Amygdala (tissue), 56 donors: ENCODE data around the gene SEMA4C.

ENCODE experiments used
- DNase-seq, 56 donors: peaks; one replicate each; lab custom pipeline; 2025; lab: John Stamatoyannopoulos, UW

Gene SEMA4C

GRCh38 chr2:96828436-96828835 lies 41.4 kb downstream of the SEMA4C start:
- no peak for DNase-seq

GRCh38 chr2:96826546-96827278 lies 43.2 kb downstream of the SEMA4C start:
- DNase-seq = no peak

GRCh38 chr2:96825057-96825456 lies 44.8 kb downstream of the SEMA4C start:
- DNase-seq = no peak

- DNase-seq = no peak
Measured at GRCh38 chr2:96824079-96824870, 45.6 kb downstream of the SEMA4C start.

GRCh38 chr2:96823198-96823597 lies 46.7 kb downstream of the SEMA4C start:
- no peak for DNase-seq

GRCh38 chr2:96822786-96823185 lies 47.1 kb downstream of the SEMA4C start:
- peak in 1 of 56 donors; percentile 25 for DNase-seq

- DNase-seq = no peak
Measured at GRCh38 chr2:96821113-96821675, 48.7 kb downstream of the SEMA4C start.

GRCh38 chr2:96819876-96820511 lies 49.9 kb downstream of the SEMA4C start:
- no peak for DNase-seq

GRCh38 chr2:96819128-96819875 lies 50.6 kb downstream of the SEMA4C start:
- no peak for DNase-seq

- no peak for DNase-seq
Measured at GRCh38 chr2:96817882-96818281, 52.0 kb downstream of the SEMA4C start.

- DNase-seq = no peak
Measured at GRCh38 chr2:96816836-96817702, 52.8 kb downstream of the SEMA4C start.

GRCh38 chr2:96816127-96816835 lies 53.6 kb downstream of the SEMA4C start, which contains the start of gene CNNM3:
CNNM3 (plus strand) TSS chr2:96816268; CDS start chr2:96816278, 10 bp downstream.
- peak; percentile 37 to 98 (median 92) for DNase-seq

- peak in 6 of 56 donors; percentile 21 to 64 (median 49) for DNase-seq
Measured at GRCh38 chr2:96815326-96816126, 54.4 kb downstream of the SEMA4C start.

GRCh38 chr2:96813656-96814055 lies 56.2 kb downstream of the SEMA4C start:
- no peak for DNase-seq

GRCh38 chr2:96811917-96812316 lies 58.0 kb downstream of the SEMA4C start:
- DNase-seq = no peak

GRCh38 chr2:96810783-96811192 lies 59.1 kb downstream of the SEMA4C start:
- DNase-seq = no peak

GRCh38 chr2:96809951-96810782 lies 59.7 kb downstream of the SEMA4C start:
- DNase-seq = peak in 3 of 56 donors; percentile 12 to 27 (median 12)
